ENCODE measurements around the gene PDP2.

PDP2 gene

DNA sequence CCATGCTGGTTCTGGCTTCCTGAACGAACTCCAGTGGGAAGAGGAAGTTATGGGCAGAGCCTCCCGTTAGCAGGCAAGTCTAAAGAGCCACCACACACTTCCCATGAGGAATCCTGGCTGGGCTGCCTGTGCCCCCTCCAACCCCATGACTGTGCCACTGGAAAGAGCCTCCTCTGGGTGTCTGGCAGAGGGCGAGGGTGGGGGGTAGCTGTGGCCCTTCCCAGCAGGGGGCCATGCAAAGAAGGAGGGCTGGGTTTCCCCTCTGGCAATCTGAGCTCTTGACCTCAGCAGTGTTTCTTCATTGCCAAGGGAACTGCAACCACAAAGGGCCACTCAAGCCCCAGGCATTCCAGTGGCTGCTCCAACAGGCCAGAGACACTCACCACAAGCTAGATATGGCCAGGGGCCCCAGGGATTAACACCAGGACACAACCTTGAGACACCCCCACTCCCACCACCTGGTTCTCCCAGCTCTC lies 46.7 kb downstream of the PDP2 start:
- H2AFZ ChIP-seq (ENCODE audit: low read depth) = no peak overlapping the region
- H3K36me3 ChIP-seq (ENCODE audit: insufficient read depth) = no peaks in the 10 kb centered on the region
- H3K27me3 ChIP-seq (ENCODE audit: insufficient read depth, low read depth) = peaks cover 5% of the 10 kb centered on the region; the same call in 1 of the 2 replicates
- no peak overlapping the region for H3K4me3 ChIP-seq (IDR thresholded peaks at IDR 0.05; ENCODE audit: insufficient read depth, low read depth, low read length)
- H4K20me1 ChIP-seq (ENCODE audit: insufficient read depth) = no peaks in the 10 kb centered on the region
- H3K79me2 ChIP-seq (ENCODE audit: insufficient read depth, low read depth) = no peaks in the 10 kb centered on the region
- TF ChIP-seq, protein P1, sequence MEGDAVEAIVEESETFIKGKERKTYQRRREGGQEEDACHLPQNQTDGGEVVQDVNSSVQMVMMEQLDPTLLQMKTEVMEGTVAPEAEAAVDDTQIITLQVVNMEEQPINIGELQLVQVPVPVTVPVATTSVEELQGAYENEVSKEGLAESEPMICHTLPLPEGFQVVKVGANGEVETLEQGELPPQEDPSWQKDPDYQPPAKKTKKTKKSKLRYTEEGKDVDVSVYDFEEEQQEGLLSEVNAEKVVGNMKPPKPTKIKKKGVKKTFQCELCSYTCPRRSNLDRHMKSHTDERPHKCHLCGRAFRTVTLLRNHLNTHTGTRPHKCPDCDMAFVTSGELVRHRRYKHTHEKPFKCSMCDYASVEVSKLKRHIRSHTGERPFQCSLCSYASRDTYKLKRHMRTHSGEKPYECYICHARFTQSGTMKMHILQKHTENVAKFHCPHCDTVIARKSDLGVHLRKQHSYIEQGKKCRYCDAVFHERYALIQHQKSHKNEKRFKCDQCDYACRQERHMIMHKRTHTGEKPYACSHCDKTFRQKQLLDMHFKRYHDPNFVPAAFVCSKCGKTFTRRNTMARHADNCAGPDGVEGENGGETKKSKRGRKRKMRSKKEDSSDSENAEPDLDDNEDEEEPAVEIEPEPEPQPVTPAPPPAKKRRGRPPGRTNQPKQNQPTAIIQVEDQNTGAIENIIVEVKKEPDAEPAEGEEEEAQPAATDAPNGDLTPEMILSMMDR (conservative IDR thresholded peaks at IDR 0.05; ENCODE audit: low read depth, low read length) = no peak
- peak overlapping the region; percentile 96 for H3K4me2 ChIP-seq
- peaks cover 43% of the 10 kb centered on the region for H3K4me1 ChIP-seq (ENCODE audit: low read depth, poor library complexity, severe bottlenecking)
- H3K9ac ChIP-seq = peak overlapping the region; percentile 34
- peak overlapping the region; percentile 69 for H3K27ac ChIP-seq

DNA sequence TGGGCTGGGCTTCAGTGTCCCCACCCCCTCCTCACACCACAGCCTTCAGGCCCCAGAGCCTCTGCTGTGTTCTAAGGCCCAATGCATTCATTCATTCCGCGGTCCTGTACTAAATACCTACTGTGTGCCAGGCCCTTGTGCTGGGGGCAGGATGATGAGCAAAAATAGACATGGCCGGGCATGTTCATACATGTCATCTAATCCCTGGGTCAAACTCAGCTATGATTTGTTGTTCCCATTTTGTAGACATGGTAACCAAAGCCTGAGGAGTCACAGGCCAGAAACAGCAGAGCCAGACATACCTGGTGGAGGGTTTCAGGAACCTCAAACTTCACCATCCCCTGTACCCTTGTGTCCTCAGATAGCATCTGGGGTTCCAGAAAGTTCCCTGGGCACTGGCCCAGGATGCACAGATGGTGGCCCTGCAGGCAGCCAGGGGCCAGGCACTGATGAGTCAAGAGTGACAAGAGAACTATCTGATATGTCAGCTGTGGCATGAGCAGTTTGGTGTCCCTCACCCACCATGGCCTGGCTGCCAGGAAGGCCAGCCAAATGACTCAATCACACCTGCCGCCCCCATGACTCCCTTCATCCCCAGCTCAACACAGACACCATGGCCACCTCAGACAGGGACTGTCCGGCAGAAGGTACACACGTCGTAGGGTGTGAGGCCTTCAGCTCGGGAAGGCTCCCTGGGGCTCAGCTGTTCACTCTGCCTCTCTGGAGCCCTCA lies 47.8 kb downstream of the PDP2 start:
- Histone ChIP-seq H3K4me1 (ENCODE audit: low read depth, poor library complexity, severe bottlenecking) (peaks cover 50% of the 10 kb centered on the region), H3K36me3 (ENCODE audit: insufficient read depth) (no peaks in the 10 kb centered on the region), H2AFZ (ENCODE audit: low read depth) (no peak overlapping the region), H3K79me2 (ENCODE audit: insufficient read depth, low read depth) (peaks cover 5% of the 10 kb centered on the region), H4K20me1 (ENCODE audit: insufficient read depth) (no peaks in the 10 kb centered on the region), H3K4me2 (peak overlapping the region; percentile 96; the same call in 1 of the 2 replicates), H3K9ac (peak overlapping the region; percentile 34; the same call in 1 of the 2 replicates), H3K27me3 (ENCODE audit: insufficient read depth, low read depth) (0 out of 2 replicates have a peak, but pooled peaks cover 5% of the 10 kb centered on the region), H3K4me3 (IDR thresholded peaks at IDR 0.05; ENCODE audit: insufficient read depth, low read depth, low read length) (no peak overlapping the region), H3K27ac (peak overlapping the region; percentile 69)
- TF ChIP-seq, protein P1 (conservative IDR thresholded peaks at IDR 0.05; ENCODE audit: low read depth, low read length) = no peak

DNA sequence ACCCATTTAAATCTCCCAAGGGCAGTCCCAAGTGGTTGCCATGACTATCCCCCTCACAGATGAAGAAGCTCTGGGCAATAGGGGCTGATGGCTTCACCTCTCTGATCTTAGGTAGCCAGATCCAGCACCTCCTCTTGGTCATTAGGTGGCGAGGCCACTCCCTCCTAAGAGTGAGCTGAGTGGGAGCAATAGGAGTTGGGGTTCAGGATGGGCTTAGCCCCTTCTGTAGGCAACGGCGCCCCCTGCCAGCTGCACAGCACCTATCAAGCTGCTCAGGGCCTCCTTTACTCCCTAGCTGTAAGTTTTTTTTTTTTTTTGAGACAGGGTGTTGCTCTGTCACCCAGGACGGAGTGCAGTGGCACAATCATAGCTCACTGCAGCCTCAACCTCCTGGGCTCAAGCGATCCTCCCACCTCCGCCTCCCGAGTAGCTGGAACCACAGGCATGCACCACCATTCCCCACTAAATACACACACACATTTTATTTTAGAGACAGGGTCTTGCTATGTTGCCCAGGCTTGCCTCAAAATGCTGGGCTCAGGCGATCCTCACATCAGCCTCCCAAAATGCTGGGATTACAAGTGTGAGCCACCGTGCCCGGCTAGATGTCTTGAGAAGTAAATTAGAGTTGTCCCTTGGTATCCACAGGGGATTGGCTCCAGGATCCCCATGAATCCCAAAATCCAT lies 48.5 kb downstream of the PDP2 start:
- TF ChIP-seq, protein P1 (conservative IDR thresholded peaks at IDR 0.05; ENCODE audit: low read depth, low read length) = peak; percentile 70
- H3K27ac ChIP-seq = peak overlapping the region; percentile 69; the same call in 1 of the 2 replicates

DNA sequence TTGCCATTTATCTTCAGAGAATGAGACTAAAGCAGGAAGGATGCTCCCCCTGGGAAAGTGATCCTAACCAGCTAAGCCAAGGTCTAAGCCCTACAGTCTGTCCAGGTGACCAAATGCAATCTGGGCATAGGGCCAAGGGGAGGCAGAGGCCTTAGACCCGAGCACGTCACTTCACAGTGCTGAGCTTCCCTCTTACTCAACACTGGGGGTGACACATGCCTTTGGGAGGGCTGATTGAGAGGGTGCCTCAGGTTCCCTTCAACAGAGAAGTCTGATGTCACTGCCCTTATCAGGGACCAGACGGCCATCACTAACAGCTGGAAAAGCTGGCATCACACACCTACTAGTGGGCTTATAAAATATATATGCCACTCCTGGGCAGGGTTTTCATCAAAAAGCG lies 49.9 kb downstream of the PDP2 start:
- H3K36me3 ChIP-seq (ENCODE audit: insufficient read depth) = no peaks in the 10 kb centered on the region
- TF ChIP-seq, protein P1 (conservative IDR thresholded peaks at IDR 0.05; ENCODE audit: low read depth, low read length) = no peak
- H3K27ac ChIP-seq = no peak overlapping the region
- no peak overlapping the region for H2AFZ ChIP-seq (ENCODE audit: low read depth)
- no peaks in the 10 kb centered on the region for H4K20me1 ChIP-seq (ENCODE audit: insufficient read depth)
- H3K79me2 ChIP-seq (ENCODE audit: insufficient read depth, low read depth) = peaks cover 18% of the 10 kb centered on the region
- H3K9ac ChIP-seq = no peak overlapping the region
- no peak overlapping the region for H3K4me3 ChIP-seq (IDR thresholded peaks at IDR 0.05; ENCODE audit: insufficient read depth, low read depth, low read length)
- H3K4me1 ChIP-seq (ENCODE audit: low read depth, poor library complexity, severe bottlenecking) = peaks cover 56% of the 10 kb centered on the region
- H3K4me2 ChIP-seq = no peak overlapping the region
- H3K27me3 ChIP-seq (ENCODE audit: insufficient read depth, low read depth) = 0 out of 2 replicates have a peak, but pooled peaks cover 4% of the 10 kb centered on the region

More for the DNA sequence above, 48.5 kb downstream of the PDP2 start:
- Histone ChIP-seq H3K27me3 (ENCODE audit: insufficient read depth, low read depth) (0 out of 2 replicates have a peak, but pooled peaks cover 5% of the 10 kb centered on the region), H2AFZ (ENCODE audit: low read depth) (no peak overlapping the region), H3K36me3 (ENCODE audit: insufficient read depth) (no peaks in the 10 kb centered on the region), H3K79me2 (ENCODE audit: insufficient read depth, low read depth) (peaks cover 13% of the 10 kb centered on the region), H4K20me1 (ENCODE audit: insufficient read depth) (no peaks in the 10 kb centered on the region), H3K4me2 (no peak overlapping the region), H3K4me3 (IDR thresholded peaks at IDR 0.05; ENCODE audit: insufficient read depth, low read depth, low read length) (no peak overlapping the region), H3K4me1 (ENCODE audit: low read depth, poor library complexity, severe bottlenecking) (peaks cover 55% of the 10 kb centered on the region), H3K9ac (no peak overlapping the region)
